A549 (cell line): ENCODE results near the gene PEX5.

Experiments
- CEBPB ChIP-seq, 2 experiments: fragments of >200 bp in 1 of 2; sonication (Bioruptor Twin) in 1 of 2; formaldehyde crosslinking in 1 of 2; IDR thresholded peaks; 2 replicates each; pipeline ENCODE4 v1.6.1; 2012 to 2016
- EP300 ChIP-seq, 2 experiments: fragments of >200 bp; sonication (Bioruptor Twin); formaldehyde crosslinking; IDR thresholded peaks; 2 replicates in 1 of 2; 3 replicates in 1 of 2; pipeline ENCODE4 v1.6.1; 2016 to 2017
- HMGXB4 ChIP-seq: fragments of 250-450 bp; sonication (Bioruptor Pico); IDR thresholded peaks from 2 replicates; pipeline ENCODE4 v1.5.0; 2021; ENCODE audit warnings: mild to moderate bottlenecking, moderate library complexity, borderline replicate concordance
- JUN ChIP-seq, 2 experiments: fragments of >200 bp; sonication (Bioruptor Twin); formaldehyde crosslinking; IDR thresholded peaks; 2 replicates in 1 of 2; 3 replicates in 1 of 2; pipeline ENCODE4 v1.6.1; 2016 to 2017
- MAFK ChIP-seq: fragments of 450-650 bp; IDR thresholded peaks from 2 replicates; pipeline ENCODE4 v1.6.1; 2014; ENCODE audit not compliant: partially characterized antibody
- MAZ ChIP-seq: fragments of 150-350 bp; IDR thresholded peaks from 2 replicates; pipeline ENCODE4 v1.6.1; 2014; ENCODE audit warnings: antibody characterized with exemption, low read depth, low read length, borderline replicate concordance
- MYC ChIP-seq: IDR thresholded peaks from 2 replicates; pipeline ENCODE4 v1.6.1; 2012; ENCODE audit warnings: mild to moderate bottlenecking, inconsistent platforms, low read length, improper control_type of control experiment, borderline replicate concordance
- NFE2L2 ChIP-seq: fragments of 150-350 bp; conservative IDR thresholded peaks from 2 replicates; pipeline ENCODE4 v1.6.1; 2014; ENCODE audit warnings: low read length
- PHF8 ChIP-seq: fragments of 200-600 bp; sonication (generic); IDR thresholded peaks from 2 replicates; pipeline ENCODE4 v1.6.1; 2016; ENCODE audit warnings: low read depth, mild to moderate bottlenecking, antibody characterized with exemption, moderate library complexity, borderline replicate concordance
- POLR2A ChIP-seq: IDR thresholded peaks from 2 replicates; pipeline ENCODE4 v1.6.1; 2012; ENCODE audit warnings: mild to moderate bottlenecking, low read length
- RFX5 ChIP-seq: fragments of 450-650 bp; IDR thresholded peaks from 2 replicates; pipeline ENCODE4 v1.7.1; 2014; ENCODE audit warnings: antibody characterized with exemption, mild to moderate bottlenecking, moderate library complexity
- TF ChIP-seq, protein P1 (sequence below): fragments of >200 bp; sonication (Bioruptor Twin); formaldehyde crosslinking; IDR thresholded peaks from 3 replicates; pipeline ENCODE4 v1.5.1; 2016

DNA sequence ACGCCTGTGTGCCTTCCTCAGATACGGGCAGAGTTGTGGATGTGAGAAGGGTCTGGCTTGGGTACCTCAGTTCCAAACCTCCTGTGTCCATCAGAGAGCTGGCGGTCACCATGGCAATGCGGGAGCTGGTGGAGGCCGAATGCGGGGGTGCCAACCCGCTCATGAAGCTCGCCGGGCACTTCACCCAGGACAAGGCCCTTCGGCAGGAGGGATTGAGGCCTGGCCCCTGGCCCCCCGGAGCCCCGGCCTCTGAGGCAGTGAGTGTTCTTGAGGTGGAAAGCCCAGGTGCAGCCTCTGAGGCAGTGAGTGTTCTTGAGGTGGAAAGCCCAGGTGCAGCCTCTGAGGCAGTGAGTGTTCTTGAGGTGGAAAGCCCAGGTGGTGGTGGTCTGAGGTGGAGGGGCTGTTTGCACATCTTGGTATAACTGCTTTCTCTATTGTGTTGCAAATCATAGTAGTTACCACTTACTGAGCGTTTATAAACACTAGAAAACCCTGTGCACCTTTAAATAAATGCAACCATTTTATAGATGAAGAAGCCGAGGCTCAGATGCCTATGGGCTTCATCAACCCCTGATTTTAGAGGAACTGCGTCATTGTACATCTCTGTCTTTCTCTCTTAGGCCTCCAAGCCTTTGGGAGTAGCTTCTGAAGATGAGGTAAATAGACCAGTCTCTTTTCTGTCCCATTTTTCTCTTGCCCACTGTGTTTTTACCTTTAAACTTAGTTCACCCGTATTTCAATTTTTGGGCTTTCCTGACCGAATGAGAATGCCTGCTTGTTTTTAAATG is 976 bp downstream of the PEX5 start:
- no peak for TF ChIP-seq JUN (IDR thresholded peaks at IDR 0.05)
- no peak for TF ChIP-seq MYC
- TF ChIP-seq MAZ: no peak
- TF ChIP-seq, protein P1, sequence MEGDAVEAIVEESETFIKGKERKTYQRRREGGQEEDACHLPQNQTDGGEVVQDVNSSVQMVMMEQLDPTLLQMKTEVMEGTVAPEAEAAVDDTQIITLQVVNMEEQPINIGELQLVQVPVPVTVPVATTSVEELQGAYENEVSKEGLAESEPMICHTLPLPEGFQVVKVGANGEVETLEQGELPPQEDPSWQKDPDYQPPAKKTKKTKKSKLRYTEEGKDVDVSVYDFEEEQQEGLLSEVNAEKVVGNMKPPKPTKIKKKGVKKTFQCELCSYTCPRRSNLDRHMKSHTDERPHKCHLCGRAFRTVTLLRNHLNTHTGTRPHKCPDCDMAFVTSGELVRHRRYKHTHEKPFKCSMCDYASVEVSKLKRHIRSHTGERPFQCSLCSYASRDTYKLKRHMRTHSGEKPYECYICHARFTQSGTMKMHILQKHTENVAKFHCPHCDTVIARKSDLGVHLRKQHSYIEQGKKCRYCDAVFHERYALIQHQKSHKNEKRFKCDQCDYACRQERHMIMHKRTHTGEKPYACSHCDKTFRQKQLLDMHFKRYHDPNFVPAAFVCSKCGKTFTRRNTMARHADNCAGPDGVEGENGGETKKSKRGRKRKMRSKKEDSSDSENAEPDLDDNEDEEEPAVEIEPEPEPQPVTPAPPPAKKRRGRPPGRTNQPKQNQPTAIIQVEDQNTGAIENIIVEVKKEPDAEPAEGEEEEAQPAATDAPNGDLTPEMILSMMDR: no peak
- TF ChIP-seq PHF8: no peak
- no peak for TF ChIP-seq POLR2A
- TF ChIP-seq CEBPB (IDR thresholded peaks at IDR 0.05): no peak
- TF ChIP-seq MAFK: no peak
- no peak for TF ChIP-seq NFE2L2
- TF ChIP-seq HMGXB4 (CRISPR knock-in tag): no peak
- no peak for TF ChIP-seq EP300 (IDR thresholded peaks at IDR 0.05)
- no peak for TF ChIP-seq RFX5
